ENCODE results near the gene SH3PXD2A.

Gene SH3PXD2A

DNA sequence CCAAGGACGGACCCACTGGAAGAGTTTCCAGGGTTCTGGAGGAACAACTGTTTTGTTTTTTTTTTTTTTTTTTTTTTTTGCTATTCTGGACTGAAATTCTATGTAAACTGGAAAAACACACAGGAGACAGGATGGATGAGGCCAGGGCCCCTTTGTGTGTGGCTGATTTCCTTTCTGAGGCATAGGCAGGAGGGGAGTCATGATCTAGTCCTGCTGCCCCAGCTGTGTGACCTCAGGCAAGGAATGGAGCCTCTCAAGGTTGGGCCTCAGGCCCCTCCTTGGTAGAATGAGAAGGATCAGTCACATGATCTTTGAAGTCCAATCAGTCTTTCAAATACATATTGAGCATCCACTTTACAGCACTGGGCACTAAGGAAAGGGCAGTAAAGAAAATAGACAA, 87.6 kb downstream of the SH3PXD2A start:
- no peak overlapping the region for H3K27ac ChIP-seq (ENCODE audit: insufficient read depth in 1 of 2, low read depth in 1 of 2, low read length in 2 of 2, poor library complexity in 1 of 2, severe bottlenecking in 2 of 2)
- H3K4me1 ChIP-seq (ENCODE audit: control extremely low read depth in 1 of 4, control insufficient read depth in 4 of 4, insufficient read depth in 4 of 4, low read length in 3 of 4), result peaks cover 0 to 87% (median 37%) of the 10 kb centered on the region in 4 experiments
- no CpG with 5 or more reads among the region's 1 CpG for WGBS (ENCODE audit: insufficient coverage)
- no peaks in the 10 kb centered on the region for H3K27me3 ChIP-seq (replicated peaks in 2 of 5; ENCODE audit: control insufficient read depth in 4 of 5, insufficient read depth in 5 of 5, low read length in 4 of 5)
- ChIA-PET CTCF (interaction anchor here (1.2 kb wide), 1 partner anchor 87 kb away, joined by 4 read pairs; the partner anchor contains the start of gene SH3PXD2A), POLR2A (no interaction called here)
- peaks cover 0 to 2% (median 0%) of the 10 kb centered on the region in 4 experiments for H3K36me3 ChIP-seq (ENCODE audit: control insufficient read depth in 4 of 4, insufficient read depth in 4 of 4, low read length in 3 of 4)
- no peak for DNase-seq
- no peak overlapping the region for H3K4me3 ChIP-seq (ENCODE audit: control insufficient read depth in 1 of 7, extremely low read depth in 1 of 7, insufficient read depth in 4 of 7, low read depth in 2 of 7, low read length in 6 of 7)
- no peaks in the 10 kb centered on the region for H3K9me3 ChIP-seq (ENCODE audit: control extremely low read depth in 1 of 5, control insufficient read depth in 4 of 5, insufficient read depth in 2 of 5, low read depth in 1 of 5, low read length in 4 of 5)

DNA sequence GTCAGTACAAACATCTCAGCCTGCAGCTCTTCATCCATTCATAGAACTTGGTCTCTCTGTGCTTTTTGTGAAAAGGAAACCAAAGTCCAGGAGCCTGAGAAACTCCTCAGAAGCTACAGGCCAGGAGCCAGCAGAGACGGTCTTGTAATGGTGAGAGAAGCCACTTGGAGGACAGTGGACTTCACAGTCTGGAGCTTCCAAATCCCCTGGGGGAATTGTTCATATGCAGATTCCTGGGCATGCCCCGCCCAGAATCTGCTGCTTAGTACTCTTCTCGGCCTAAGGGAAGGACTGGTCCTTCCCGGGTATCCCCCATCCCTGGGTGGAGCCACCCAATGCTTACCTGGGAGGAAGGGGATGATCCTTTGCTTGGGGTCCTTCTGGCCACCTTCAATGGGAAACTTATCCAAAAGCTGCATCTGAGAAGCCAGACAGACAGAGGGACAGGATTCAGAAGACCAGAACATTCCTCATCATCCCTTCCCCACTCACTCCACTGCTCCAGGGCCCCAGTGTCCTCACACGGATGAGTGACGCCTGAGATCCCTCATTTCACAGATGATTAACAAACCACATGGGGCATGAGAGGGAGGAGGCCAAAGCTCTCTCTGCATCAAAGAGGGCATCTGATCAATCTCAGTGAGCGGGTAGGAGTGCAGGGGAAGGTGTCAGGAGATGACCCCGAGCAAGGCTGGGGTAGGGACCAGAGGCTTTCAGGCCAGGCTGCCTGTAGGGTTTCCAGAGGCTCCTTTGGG, 88.4 kb downstream of the SH3PXD2A start:
- ChIA-PET POLR2A (no interaction called here), CTCF (interaction anchor here (0.8 to 2.2 kb wide), 5 partner anchors 9 to 88 kb away, joined by 3 to 5 read pairs (median 4); partner anchors contain the start of gene SH3PXD2A)
- no peak for DNase-seq
- Histone ChIP-seq H3K4me3 (ENCODE audit: control insufficient read depth in 1 of 7, extremely low read depth in 1 of 7, insufficient read depth in 4 of 7, low read depth in 2 of 7, low read length in 6 of 7) (no peak overlapping the region), H3K36me3 (ENCODE audit: control insufficient read depth in 4 of 4, insufficient read depth in 4 of 4, low read length in 3 of 4) (peaks cover 0 to 2% (median 0%) of the 10 kb centered on the region in 4 experiments), H3K27me3 (replicated peaks in 2 of 5; ENCODE audit: control insufficient read depth in 4 of 5, insufficient read depth in 5 of 5, low read length in 4 of 5) (no peaks in the 10 kb centered on the region), H3K4me1 (ENCODE audit: control extremely low read depth in 1 of 4, control insufficient read depth in 4 of 4, insufficient read depth in 4 of 4, low read length in 3 of 4) (peaks cover 0 to 87% (median 32%) of the 10 kb centered on the region in 4 experiments), H3K9me3 (ENCODE audit: control extremely low read depth in 1 of 5, control insufficient read depth in 4 of 5, insufficient read depth in 2 of 5, low read depth in 1 of 5, low read length in 4 of 5) (no peaks in the 10 kb centered on the region), H3K27ac (ENCODE audit: insufficient read depth in 1 of 2, low read depth in 1 of 2, low read length in 2 of 2, poor library complexity in 1 of 2, severe bottlenecking in 2 of 2) (no peak overlapping the region)
- WGBS (ENCODE audit: insufficient coverage), result 98% methylated on average over 7 of the region's 8 CpGs

DNA sequence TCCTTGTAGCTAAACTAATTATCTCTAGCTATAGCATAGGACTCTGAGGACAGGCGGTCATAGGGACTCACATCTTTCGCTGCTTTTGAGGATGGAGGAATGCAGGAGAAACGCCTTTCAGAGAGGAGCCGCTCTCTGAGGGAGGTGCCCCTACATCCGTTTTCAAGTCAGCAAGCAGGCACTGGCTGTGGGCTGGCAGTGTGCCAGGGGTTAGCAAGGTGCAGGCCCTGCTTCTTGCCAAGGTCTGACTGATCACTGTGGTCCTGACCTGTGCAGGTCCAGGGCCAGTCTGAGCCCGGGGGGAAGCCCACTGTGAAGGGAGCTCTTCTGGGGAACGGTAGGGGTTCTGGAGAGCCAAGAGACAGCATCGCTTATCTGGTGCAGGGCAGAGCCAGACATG, 89.4 kb downstream of the SH3PXD2A start:
- DNase-seq, result peak in 2 of 3 donors; percentile 56 to 65
- Histone ChIP-seq H3K9me3 (ENCODE audit: control extremely low read depth in 1 of 5, control insufficient read depth in 4 of 5, insufficient read depth in 2 of 5, low read depth in 1 of 5, low read length in 4 of 5) (no peaks in the 10 kb centered on the region), H3K4me3 (ENCODE audit: control insufficient read depth in 1 of 7, extremely low read depth in 1 of 7, insufficient read depth in 4 of 7, low read depth in 2 of 7, low read length in 6 of 7) (no peak overlapping the region), H3K27me3 (replicated peaks in 2 of 5; ENCODE audit: control insufficient read depth in 4 of 5, insufficient read depth in 5 of 5, low read length in 4 of 5) (no peaks in the 10 kb centered on the region), H3K36me3 (ENCODE audit: control insufficient read depth in 4 of 4, insufficient read depth in 4 of 4, low read length in 3 of 4) (peaks cover 0 to 2% (median 0%) of the 10 kb centered on the region in 4 experiments), H3K4me1 (ENCODE audit: control extremely low read depth in 1 of 4, control insufficient read depth in 4 of 4, insufficient read depth in 4 of 4, low read length in 3 of 4) (peaks cover 0 to 87% (median 35%) of the 10 kb centered on the region in 4 experiments), H3K27ac (ENCODE audit: insufficient read depth in 1 of 2, low read depth in 1 of 2, low read length in 2 of 2, poor library complexity in 1 of 2, severe bottlenecking in 2 of 2) (no peak overlapping the region)
- WGBS (ENCODE audit: insufficient coverage), result 50% methylated on average over 7 of the region's 8 CpGs
- ChIA-PET POLR2A (interaction anchor here (0.6 kb wide), 1 partner anchor 133 kb away, joined by 4 read pairs; no protein-coding TSS in a partner anchor), CTCF (interaction anchor here (0.8 to 2.7 kb wide), 9 partner anchors 10 to 61 kb away, joined by 3 to 13 read pairs (median 4); no protein-coding TSS in a partner anchor)

DNA sequence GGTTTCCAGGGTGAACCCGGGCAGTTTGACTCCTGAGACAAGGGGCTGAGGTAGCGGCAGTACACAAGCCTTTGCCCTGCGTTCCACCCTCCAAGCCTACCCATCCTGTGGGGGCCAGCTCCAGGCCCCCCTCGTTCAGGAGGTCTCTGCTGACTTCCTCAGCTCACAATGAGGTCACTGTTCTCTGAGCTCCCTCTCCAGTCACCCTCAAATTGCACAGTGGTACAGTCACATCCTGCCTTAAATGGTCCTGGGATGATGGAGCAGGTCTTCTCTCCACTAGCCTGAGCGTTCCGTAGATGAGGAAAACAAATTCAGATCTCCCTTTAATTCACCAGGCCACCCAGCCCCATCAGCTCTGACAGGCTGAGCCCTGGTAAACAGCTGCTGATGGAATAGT, 90.2 kb downstream of the SH3PXD2A start:
- Histone ChIP-seq H3K36me3 (ENCODE audit: control insufficient read depth in 4 of 4, insufficient read depth in 4 of 4, low read length in 3 of 4) (peaks cover 0 to 2% (median 0%) of the 10 kb centered on the region in 4 experiments), H3K4me1 (ENCODE audit: control extremely low read depth in 1 of 4, control insufficient read depth in 4 of 4, insufficient read depth in 4 of 4, low read length in 3 of 4) (peaks cover 0 to 86% (median 36%) of the 10 kb centered on the region in 4 experiments), H3K4me3 (ENCODE audit: control insufficient read depth in 1 of 7, extremely low read depth in 1 of 7, insufficient read depth in 4 of 7, low read depth in 2 of 7, low read length in 6 of 7) (no peak overlapping the region), H3K27me3 (replicated peaks in 2 of 5; ENCODE audit: control insufficient read depth in 4 of 5, insufficient read depth in 5 of 5, low read length in 4 of 5) (no peaks in the 10 kb centered on the region), H3K27ac (ENCODE audit: insufficient read depth in 1 of 2, low read depth in 1 of 2, low read length in 2 of 2, poor library complexity in 1 of 2, severe bottlenecking in 2 of 2) (no peak overlapping the region), H3K9me3 (ENCODE audit: control extremely low read depth in 1 of 5, control insufficient read depth in 4 of 5, insufficient read depth in 2 of 5, low read depth in 1 of 5, low read length in 4 of 5) (no peaks in the 10 kb centered on the region)
- 87% methylated on average over 6 of the region's 6 CpGs for WGBS (ENCODE audit: insufficient coverage)
- ChIA-PET CTCF (interaction anchor here (0.8 to 2.7 kb wide), 12 partner anchors 9 to 94 kb away, joined by 3 to 13 read pairs (median 4); no protein-coding TSS in a partner anchor), POLR2A (interaction anchor here (0.6 kb wide), 2 partner anchors 15 to 133 kb away, joined by 3 to 4 read pairs; no protein-coding TSS in a partner anchor)
- DNase-seq, result no peak

DNA sequence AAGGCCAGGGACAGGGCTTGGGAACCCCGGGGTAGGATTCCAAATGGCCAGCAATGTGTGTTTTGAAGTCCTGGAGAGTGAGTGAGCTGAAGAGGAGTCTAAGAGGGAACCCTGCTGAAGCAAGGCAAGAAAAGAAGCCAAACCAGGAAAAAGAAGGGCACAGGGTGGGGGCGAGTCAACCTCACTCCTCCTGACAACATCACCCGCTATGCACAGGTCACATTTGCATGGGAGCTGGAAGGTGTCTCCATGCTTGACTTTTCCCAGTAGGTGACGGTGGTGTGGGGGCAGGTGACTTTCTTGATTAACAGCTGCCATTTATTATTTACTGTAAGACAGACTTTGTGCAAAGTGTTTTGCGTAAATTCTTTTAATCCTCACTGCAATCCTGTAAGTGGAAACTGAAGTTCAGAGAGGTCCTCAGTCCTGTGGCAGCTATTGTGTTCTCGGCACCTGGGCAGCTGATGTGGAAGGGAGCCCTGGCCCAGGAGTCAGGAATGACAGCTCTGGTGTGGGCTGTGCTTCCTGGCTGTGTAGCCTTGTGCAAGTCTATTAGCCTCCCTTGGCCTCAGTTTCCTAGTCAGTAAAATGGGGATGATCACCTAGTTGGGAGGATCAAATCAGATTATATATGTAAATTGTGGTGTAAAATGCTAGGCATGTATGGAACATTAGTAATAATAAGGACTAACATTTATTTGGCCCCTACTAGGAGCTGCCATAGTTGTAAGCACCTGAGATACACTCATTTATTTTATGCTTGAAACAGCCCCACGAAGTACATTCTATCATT, 90.9 kb downstream of the SH3PXD2A start:
- Histone ChIP-seq H3K27me3 (replicated peaks in 2 of 5; ENCODE audit: control insufficient read depth in 4 of 5, insufficient read depth in 5 of 5, low read length in 4 of 5) (no peaks in the 10 kb centered on the region), H3K4me1 (ENCODE audit: control extremely low read depth in 1 of 4, control insufficient read depth in 4 of 4, insufficient read depth in 4 of 4, low read length in 3 of 4) (peaks cover 6 to 92% (median 41%) of the 10 kb centered on the region in 4 experiments), H3K36me3 (ENCODE audit: control insufficient read depth in 4 of 4, insufficient read depth in 4 of 4, low read length in 3 of 4) (peaks cover 0 to 2% (median 0%) of the 10 kb centered on the region in 4 experiments), H3K4me3 (ENCODE audit: control insufficient read depth in 1 of 7, extremely low read depth in 1 of 7, insufficient read depth in 4 of 7, low read depth in 2 of 7, low read length in 6 of 7) (no peak overlapping the region), H3K27ac (ENCODE audit: insufficient read depth in 1 of 2, low read depth in 1 of 2, low read length in 2 of 2, poor library complexity in 1 of 2, severe bottlenecking in 2 of 2) (no peak overlapping the region), H3K9me3 (ENCODE audit: control extremely low read depth in 1 of 5, control insufficient read depth in 4 of 5, insufficient read depth in 2 of 5, low read depth in 1 of 5, low read length in 4 of 5) (no peaks in the 10 kb centered on the region)
- 93% methylated on average over 6 of the region's 7 CpGs for WGBS (ENCODE audit: insufficient coverage)
- ChIA-PET POLR2A (interaction anchor here (0.6 kb wide), 1 partner anchor 15 kb away, joined by 3 read pairs; no protein-coding TSS in a partner anchor), CTCF (interaction anchor here (0.7 to 2.7 kb wide), 11 partner anchors 10 to 94 kb away, joined by 3 to 13 read pairs (median 4); no protein-coding TSS in a partner anchor)
- DNase-seq, result no peak

DNA sequence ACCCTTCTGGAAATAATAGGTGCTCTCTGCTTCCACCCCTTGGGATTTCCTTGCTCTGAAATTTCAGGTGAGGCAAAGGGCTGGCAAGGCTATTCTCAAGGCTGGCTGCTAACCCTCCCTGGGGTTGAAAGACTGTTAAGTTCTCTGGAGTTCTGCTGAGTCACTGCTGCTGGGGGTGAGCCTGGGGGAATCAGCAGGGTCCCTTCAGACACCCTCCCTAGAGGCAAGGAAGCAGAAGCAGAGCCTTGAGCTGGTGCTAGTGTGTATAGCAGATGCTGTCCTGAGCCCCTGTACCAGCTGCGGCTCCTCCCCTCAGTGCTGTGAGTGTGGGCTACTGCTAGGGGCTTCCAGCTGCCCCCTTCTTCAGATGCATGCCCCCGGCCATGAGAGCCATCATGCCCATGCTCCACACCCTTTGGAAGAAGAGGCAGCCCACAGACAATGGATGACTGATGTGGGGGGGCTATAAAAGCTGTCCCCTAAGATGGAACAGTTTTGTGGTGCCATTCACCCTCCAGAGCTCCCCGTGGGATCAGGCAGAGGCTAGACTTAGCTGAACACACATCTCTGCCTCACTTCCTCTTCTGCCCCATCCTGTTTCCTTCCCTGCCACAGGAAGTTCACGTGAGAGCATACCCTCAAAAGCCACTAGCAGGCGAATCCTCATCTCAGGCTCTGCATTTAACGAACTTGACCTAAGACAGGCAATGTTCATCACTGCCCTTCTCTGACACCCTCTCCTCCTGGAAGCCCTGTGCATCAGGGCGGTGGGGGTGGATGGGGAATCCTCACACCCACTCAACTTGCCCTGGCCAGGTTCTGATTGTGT, 91.8 kb downstream of the SH3PXD2A start:
- Histone ChIP-seq H3K4me3 (ENCODE audit: control insufficient read depth in 1 of 7, extremely low read depth in 1 of 7, insufficient read depth in 4 of 7, low read depth in 2 of 7, low read length in 6 of 7) (peak overlapping the region in 1 of 7 experiments; percentile 26), H3K4me1 (ENCODE audit: control extremely low read depth in 1 of 4, control insufficient read depth in 4 of 4, insufficient read depth in 4 of 4, low read length in 3 of 4) (peaks cover 9 to 94% (median 50%) of the 10 kb centered on the region in 4 experiments), H3K36me3 (ENCODE audit: control insufficient read depth in 4 of 4, insufficient read depth in 4 of 4, low read length in 3 of 4) (peaks cover 0 to 2% (median 0%) of the 10 kb centered on the region in 4 experiments), H3K9me3 (ENCODE audit: control extremely low read depth in 1 of 5, control insufficient read depth in 4 of 5, insufficient read depth in 2 of 5, low read depth in 1 of 5, low read length in 4 of 5) (no peaks in the 10 kb centered on the region), H3K27me3 (replicated peaks in 2 of 5; ENCODE audit: control insufficient read depth in 4 of 5, insufficient read depth in 5 of 5, low read length in 4 of 5) (no peaks in the 10 kb centered on the region), H3K27ac (ENCODE audit: insufficient read depth in 1 of 2, low read depth in 1 of 2, low read length in 2 of 2, poor library complexity in 1 of 2, severe bottlenecking in 2 of 2) (no peak overlapping the region)
- peak; percentile 54 to 87 (median 87) for DNase-seq
- WGBS (ENCODE audit: insufficient coverage), result 24% methylated on average over 5 of the region's 7 CpGs
- CTCF ChIA-PET, result interaction anchor here (0.7 to 2.7 kb wide), 6 partner anchors 10 to 93 kb away, joined by 3 to 13 read pairs (median 6); no protein-coding TSS in a partner anchor
- POLR2A ChIA-PET, result interaction anchor here (0.6 to 1.5 kb wide), 2 partner anchors 9 to 202 kb away, joined by 3 to 6 read pairs; no protein-coding TSS in a partner anchor

Measured in common myeloid progenitor, CD34-positive (primary cell).